ENCODE measurements around the gene TFF3. TPM values are rescaled to one million over a fixed set of nuclear protein-coding genes. Genes with fewer than 3 reads are reported as not detected.

TFF3 gene
- polyA plus RNA-seq, 1 experiment, result not detected

- CTCF ChIA-PET, result no interaction called here
- H3K9me3 ChIP-seq (ENCODE audit: control insufficient read depth, insufficient read depth, low read length), result no peaks in the 10 kb centered on the region; the same call in none of the 2 replicates
- peaks cover 3% of the 10 kb centered on the region for H3K27me3 ChIP-seq (ENCODE audit: control insufficient read depth, insufficient read depth, low read length)
- TF ChIP-seq CTCF (IDR thresholded peaks at IDR 0.05; ENCODE audit: low read depth, low read length), result no peak
- POLR2A ChIA-PET, result no interaction called here
- H3K27ac ChIP-seq (ENCODE audit: low read depth, low read length), result no peak overlapping the region
- no peak overlapping the region for H3K4me3 ChIP-seq (ENCODE audit: low read depth, low read length)
- no peak for DNase-seq (ENCODE audit: low read depth, low spot score)
These were observed 41.4 kb upstream of the TFF3 start for GRCh38 chr21:42356650-42357049.

GRCh38 chr21:42356046-42356445 is 40.8 kb upstream of the TFF3 start:
- POLR2A ChIA-PET, result no interaction called here

GRCh38 chr21:42353623-42354022 is 38.4 kb upstream of the TFF3 start:
- no peak for DNase-seq (ENCODE audit: low read depth, low spot score)
- no peak for TF ChIP-seq CTCF (IDR thresholded peaks at IDR 0.05; ENCODE audit: low read depth, low read length)
- peaks cover 3% of the 10 kb centered on the region for H3K27me3 ChIP-seq (ENCODE audit: control insufficient read depth, insufficient read depth, low read length)
- no peaks in the 10 kb centered on the region; the same call in 1 of the 2 replicates for H3K9me3 ChIP-seq (ENCODE audit: control insufficient read depth, insufficient read depth, low read length)
- H3K4me3 ChIP-seq (ENCODE audit: low read depth, low read length), result no peak overlapping the region
- ChIA-PET POLR2A (no interaction called here), CTCF (no interaction called here)
- no peak overlapping the region for H3K27ac ChIP-seq (ENCODE audit: low read depth, low read length)

More at GRCh38 chr21:42356046-42356445, 40.8 kb upstream of the TFF3 start:
- no peak for DNase-seq (ENCODE audit: low read depth, low spot score)
- Histone ChIP-seq H3K9me3 (ENCODE audit: control insufficient read depth, insufficient read depth, low read length) (no peaks in the 10 kb centered on the region; the same call in none of the 2 replicates), H3K4me3 (ENCODE audit: low read depth, low read length) (no peak overlapping the region), H3K27ac (ENCODE audit: low read depth, low read length) (no peak overlapping the region), H3K27me3 (ENCODE audit: control insufficient read depth, insufficient read depth, low read length) (peaks cover 3% of the 10 kb centered on the region)
- CTCF ChIA-PET, result no interaction called here
- TF ChIP-seq CTCF (IDR thresholded peaks at IDR 0.05; ENCODE audit: low read depth, low read length), result no peak

GRCh38 chr21:42352441-42353095 is 37.4 kb upstream of the TFF3 start:
- Histone ChIP-seq H3K9me3 (ENCODE audit: control insufficient read depth, insufficient read depth, low read length) (peaks cover 2% of the 10 kb centered on the region; the same call in 1 of the 2 replicates), H3K4me3 (ENCODE audit: low read depth, low read length) (no peak overlapping the region)
- CTCF ChIA-PET, result no interaction called here

More at GRCh38 chr21:42352441-42353095, 37.4 kb upstream of the TFF3 start:
- Histone ChIP-seq H3K27me3 (ENCODE audit: control insufficient read depth, insufficient read depth, low read length) (no peaks in the 10 kb centered on the region), H3K27ac (ENCODE audit: low read depth, low read length) (no peak overlapping the region)
- no peak for DNase-seq (ENCODE audit: low read depth, low spot score)
- POLR2A ChIA-PET, result no interaction called here
- no peak for TF ChIP-seq CTCF (IDR thresholded peaks at IDR 0.05; ENCODE audit: low read depth, low read length)

Data from AG04450 (cell line).